SK-N-SH (cell line): Measurements from ENCODE around the gene TNFAIP2.

Source experiments
- CTCF ChIP-seq: fragments of 200-600 bp; sonication (generic); IDR thresholded peaks from 2 replicates; pipeline ENCODE4 v1.6.1; 2017; ENCODE audit warnings: antibody characterized with exemption, mild to moderate bottlenecking, moderate library complexity
- EP300 ChIP-seq, 2 experiments: IDR thresholded peaks; 2 replicates each; pipeline versions ENCODE4 v1.4.0 to v1.6.1; 2012; ENCODE audit warnings: borderline replicate concordance in 1 of 2, low read depth in 1 of 2, low read length in 1 of 2
- EZH2phosphoT487 ChIP-seq: fragments of 200-600 bp; sonication (generic); IDR thresholded peaks from 2 replicates; pipeline ENCODE4 v1.6.1; 2017; ENCODE audit warnings: low read depth, mixed run types, mild to moderate bottlenecking, antibody characterized with exemption, moderate library complexity, borderline replicate concordance
- IRF3 ChIP-seq: fragments of 150-350 bp; IDR thresholded peaks from 2 replicates; pipeline ENCODE4 v1.6.1; 2016; ENCODE audit warnings: mild to moderate bottlenecking, low read depth, low read length
- POLR2AphosphoS5 ChIP-seq: IDR thresholded peaks from 2 replicates; pipeline ENCODE4 v1.6.1; 2012; ENCODE audit warnings: low read depth, low read length
- RAD21 ChIP-seq: IDR thresholded peaks from 2 replicates; pipeline ENCODE4 v1.6.1; 2012; ENCODE audit warnings: mild to moderate bottlenecking, low read length
- REST ChIP-seq: IDR thresholded peaks from 2 replicates; pipeline ENCODE4 v1.6.1; 2012; ENCODE audit warnings: mild to moderate bottlenecking, low read depth, low read length, moderate library complexity
- RFX5 ChIP-seq: IDR thresholded peaks from 2 replicates; pipeline ENCODE4 v1.6.1; 2012; ENCODE audit warnings: mild to moderate bottlenecking, improper control_type of control experiment, low read length
- SIN3A ChIP-seq: IDR thresholded peaks from 2 replicates; pipeline ENCODE4 v1.6.1; 2012; ENCODE audit warnings: low read depth, mild to moderate bottlenecking, low read length, moderate library complexity, borderline replicate concordance
- TAF1 ChIP-seq: IDR thresholded peaks from 2 replicates; pipeline ENCODE4 v1.6.1; 2012; ENCODE audit warnings: low read depth, mild to moderate bottlenecking, low read length, moderate library complexity, borderline replicate concordance
- TCF12 ChIP-seq: IDR thresholded peaks from 2 replicates; pipeline ENCODE4 v1.4.0; 2012
- ZBTB33 ChIP-seq: IDR thresholded peaks from 2 replicates; pipeline ENCODE4 v1.4.0; 2012; ENCODE audit warnings: low read depth, borderline replicate concordance

GRCh38 chr14:103131580-103131979 is 8.3 kb downstream of the TNFAIP2 start:
- TF ChIP-seq REST (no peak), CTCF (no peak), RFX5 (no peak), EP300 (IDR thresholded peaks at IDR 0.05; ENCODE audit: borderline replicate concordance in 1 of 2, low read depth in 1 of 2, low read length in 1 of 2) (no peak), TCF12 (no peak), POLR2AphosphoS5 (no peak), RAD21 (no peak), TAF1 (no peak), EZH2phosphoT487 (no peak), SIN3A (no peak), IRF3 (no peak), ZBTB33 (no peak)
